ENCODE measurements around the gene CCNL2.
"Not testable (repeated sequence)": the region's sequence is repeated elsewhere in the genome, so short reads cannot be mapped to it uniquely, and the experiment has no call there.

The CCNL2 gene

GRCh38 chr1:1397839-1398523, 1.2 kb downstream of the CCNL2 start:
- DNase-seq, result no peak

- DNase-seq, result no peak
Measured at GRCh38 chr1:1395166-1395565, 4.0 kb downstream of the CCNL2 start.

- no peak for DNase-seq
Measured at GRCh38 chr1:1394116-1394515, 5.0 kb downstream of the CCNL2 start.

- no peak for DNase-seq
Measured at GRCh38 chr1:1393428-1393827, 5.7 kb downstream of the CCNL2 start.

GRCh38 chr1:1393014-1393413, 6.1 kb downstream of the CCNL2 start:
- no peak for DNase-seq

- no peak for DNase-seq
Measured at GRCh38 chr1:1391225-1391624, 7.9 kb downstream of the CCNL2 start.

- DNase-seq, result no peak
Measured at GRCh38 chr1:1390675-1391074, 8.5 kb downstream of the CCNL2 start.

- no peak for DNase-seq
Measured at GRCh38 chr1:1388078-1388472, 11.1 kb downstream of the CCNL2 start.

- no peak for DNase-seq
Measured at GRCh38 chr1:1387098-1388077, 11.7 kb downstream of the CCNL2 start.

- no peak for DNase-seq
Measured at GRCh38 chr1:1385931-1386330, 13.2 kb downstream of the CCNL2 start.

- DNase-seq, result not testable (repeated sequence)
Measured at GRCh38 chr1:1385339-1385738, 13.8 kb downstream of the CCNL2 start.

GRCh38 chr1:1381294-1381693, 17.8 kb downstream of the CCNL2 start:
- no peak for DNase-seq

- no peak for DNase-seq
Measured at GRCh38 chr1:1380860-1381259, 18.3 kb downstream of the CCNL2 start.

GRCh38 chr1:1377540-1378205, 21.5 kb downstream of the CCNL2 start:
- DNase-seq, result no peak

- DNase-seq, result no peak
Measured at GRCh38 chr1:1376551-1377226, 22.4 kb downstream of the CCNL2 start.

GRCh38 chr1:1374929-1375662, 24.0 kb downstream of the CCNL2 start, which contains the start of gene AURKAIP1:
TSS of gene AURKAIP1 (minus strand) at chr1:1375207. CDS start at chr1:1374756, 451 bp downstream.
- peak; percentile 94 for DNase-seq

- DNase-seq, result no peak
Measured at GRCh38 chr1:1374589-1374928, 24.6 kb downstream of the CCNL2 start.

GRCh38 chr1:1373815-1374588, 25.1 kb downstream of the CCNL2 start:
- no peak for DNase-seq

GRCh38 chr1:1373051-1373814, 25.9 kb downstream of the CCNL2 start:
- DNase-seq, result no peak
